Lower leg skin (tissue), 4 donors: ENCODE measurements around the gene ZSWIM7. TPM values are rescaled to one million over a fixed set of nuclear protein-coding genes. Genes with fewer than 3 reads are reported as not detected.

Experiments used
- DNase-seq, 2 donors: peaks; one replicate each; pipeline ENCODE4 v3.0.0-alpha.2; 2019; ENCODE audit warnings: low spot score in 2 of 2
- H3K4me3 ChIP-seq: fragments of 200-600 bp; sonication (generic); 2 replicates; pipeline ENCODE4 v1.5.1; 2017; ENCODE audit warnings: mild to moderate bottlenecking, low read depth; ENCODE audit not compliant: poor library complexity, severe bottlenecking
- CTCF ChIP-seq, 3 donors: fragments of 450-650 bp; IDR thresholded peaks; one replicate each; pipeline ENCODE4 v1.5.1; 2016; ENCODE audit warnings: antibody characterized with exemption in 3 of 3, mild to moderate bottlenecking in 3 of 3, moderate library complexity in 2 of 3
- POLR2A ChIP-seq, 2 donors: fragments of 450-650 bp; IDR thresholded peaks; one replicate each; pipeline ENCODE4 v1.6.1; 2016 to 2017; ENCODE audit warnings: antibody characterized with exemption in 2 of 2, mild to moderate bottlenecking in 1 of 2, moderate library complexity in 1 of 2
- WGBS, 2 donors: methylation state at CpG; one replicate each; pipeline ENCODE4 v1.1.5; 2018; 5-methylcytosine and 5-hydroxymethylcytosine counted together
- intact Hi-C: fragments of 100-400 bp; cut with DNase I; formaldehyde crosslinking; loops from one replicate; pipeline ENCODE4 v1.15.0; 2023; ENCODE audit warnings: low total_unique reads
- total RNA-seq, 4 donors: library from RNA; depleted of rRNA; stranded (reverse); fragments of >200 nt; gene quantifications; one replicate each; pipeline ENCODE4 v1.1.0, GENCODE V29; 2016

Gene ZSWIM7
- total RNA-seq, 4 donors from 2014 or later: 11.1 to 16.5 (median 13.1) TPM

DNA sequence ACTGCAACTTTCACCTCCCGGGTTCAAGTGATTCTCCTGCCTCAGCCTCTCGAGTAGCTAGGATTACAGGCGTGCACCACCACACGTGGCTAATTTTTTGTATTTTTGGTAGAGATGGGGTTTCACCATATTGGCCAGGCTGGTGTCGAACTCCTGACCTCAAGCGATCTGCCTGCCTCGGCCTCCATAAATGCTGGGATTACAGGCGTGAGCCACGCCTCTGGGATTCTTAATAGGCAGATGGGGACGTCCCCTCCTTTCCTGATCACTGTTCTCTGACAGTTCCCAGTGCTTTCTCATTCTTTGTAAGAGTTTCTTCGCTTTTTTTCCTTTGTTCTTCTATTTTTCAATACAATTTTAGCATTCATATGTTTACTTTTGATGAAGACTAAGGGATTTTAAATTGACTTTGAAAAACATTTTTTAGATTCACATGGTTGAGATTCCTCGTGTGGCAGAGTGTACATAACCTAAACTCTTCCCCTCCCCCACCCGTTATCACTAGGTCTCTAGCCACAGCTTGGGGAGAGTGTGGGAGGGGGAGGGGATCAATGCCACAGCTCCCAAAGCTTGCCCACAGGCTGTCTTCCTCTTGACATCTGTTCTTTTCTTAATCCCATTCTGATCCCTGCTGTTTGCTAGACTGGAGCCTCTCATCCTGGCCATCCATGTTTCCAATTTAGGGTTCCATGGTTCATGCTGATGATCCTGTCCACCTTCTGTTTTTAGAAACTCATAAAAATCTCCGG lies 43.5 kb downstream of the ZSWIM7 start:
- intact Hi-C loops: no loop called here
- no peak for TF ChIP-seq POLR2A (IDR thresholded peaks at IDR 0.05)
- no peak for TF ChIP-seq CTCF (IDR thresholded peaks at IDR 0.05)
- DNase-seq: no peak
- no peak overlapping the region for H3K4me3 ChIP-seq
- WGBS, 2 donors: 81% methylated on average over 14 of the region's 14 CpGs

DNA sequence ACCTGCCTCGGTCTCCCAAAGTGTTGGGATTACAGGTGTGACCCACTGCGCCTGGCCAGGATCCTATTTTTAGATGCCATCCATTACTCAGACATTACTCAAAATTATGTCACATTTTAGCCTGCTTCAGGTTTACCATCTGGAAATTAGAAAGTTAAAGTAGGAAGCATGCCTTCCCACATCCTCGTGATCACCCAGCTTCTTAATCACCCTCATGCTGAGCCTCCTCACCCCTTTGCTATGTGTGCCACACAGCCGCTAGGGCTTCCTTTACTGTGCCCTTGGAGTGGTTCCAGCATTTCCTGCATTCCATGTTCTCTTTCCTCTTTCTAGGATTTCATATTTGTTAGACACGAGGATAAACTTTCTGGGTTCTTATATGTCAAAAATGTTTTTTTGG lies 45.3 kb downstream of the ZSWIM7 start:
- no peak overlapping the region for H3K4me3 ChIP-seq
- intact Hi-C loops: no loop called here
- WGBS, 2 donors: 52 to 62% methylated on average over 5 of the region's 5 CpGs
- TF ChIP-seq POLR2A (IDR thresholded peaks at IDR 0.05) (no peak), CTCF (IDR thresholded peaks at IDR 0.05) (no peak)
- DNase-seq: no peak

DNA sequence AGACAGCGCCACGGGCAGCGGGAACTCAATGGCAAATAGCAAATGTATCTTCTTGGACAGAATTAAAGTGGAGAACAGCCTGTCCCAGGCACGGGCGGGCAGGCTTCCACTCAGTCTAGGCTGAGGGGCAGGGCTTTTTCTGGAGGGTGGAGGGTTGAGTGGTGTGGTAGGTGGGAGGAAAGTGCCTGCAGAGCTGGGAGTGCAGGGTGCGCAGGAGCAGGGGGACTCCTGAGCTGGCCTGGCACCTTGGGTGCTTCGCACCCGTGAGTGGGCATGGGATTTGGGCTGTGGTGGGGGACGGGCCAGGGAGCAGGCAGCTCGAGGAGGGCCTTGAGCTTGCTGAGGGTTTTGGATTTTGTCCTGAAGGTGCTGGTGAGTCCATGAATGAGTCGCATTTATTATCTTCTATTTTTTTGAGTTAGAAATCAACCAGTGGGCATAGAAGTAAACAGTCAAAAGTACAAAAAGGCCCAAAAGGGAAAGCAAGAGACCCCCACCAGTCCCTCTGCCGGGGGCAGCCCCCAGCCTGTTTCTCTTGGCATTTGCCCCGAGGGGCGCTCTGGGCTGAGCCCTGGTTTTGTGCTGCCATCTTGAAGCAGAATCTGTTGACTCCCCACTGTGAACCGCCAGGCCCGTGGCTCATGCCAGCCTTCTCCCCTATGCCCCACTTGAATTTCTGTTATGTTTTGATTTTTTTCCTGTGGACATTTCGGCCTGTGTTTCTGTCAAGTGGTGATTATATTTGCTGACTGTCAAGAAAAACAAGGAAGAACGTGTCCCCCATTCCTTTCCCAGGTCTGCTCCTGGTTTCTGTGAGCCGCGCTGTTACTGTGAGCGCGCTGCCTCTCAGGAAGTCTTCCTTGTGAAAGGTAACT lies 46.4 kb downstream of the ZSWIM7 start:
- H3K4me3 ChIP-seq: no peak overlapping the region
- intact Hi-C loops: no loop called here
- no peak for TF ChIP-seq POLR2A (IDR thresholded peaks at IDR 0.05)
- no peak for TF ChIP-seq CTCF (IDR thresholded peaks at IDR 0.05)
- 80 to 81% methylated on average over 22 of the region's 22 CpGs for WGBS, 2 donors
- DNase-seq: no peak

- TF ChIP-seq CTCF (IDR thresholded peaks at IDR 0.05) (no peak), POLR2A (IDR thresholded peaks at IDR 0.05) (no peak)
- no peak overlapping the region for H3K4me3 ChIP-seq
- DNase-seq: no peak
- 85% methylated on average over 7 of the region's 7 CpGs for WGBS, 2 donors
- intact Hi-C loops: no loop called here
These were observed 47.4 kb downstream of the ZSWIM7 start for GRCh38 chr17:15952048-15952532.

- intact Hi-C loops: no loop called here
- TF ChIP-seq POLR2A (IDR thresholded peaks at IDR 0.05) (no peak), CTCF (IDR thresholded peaks at IDR 0.05) (no peak)
- 91 to 95% methylated on average over 4 to 6 of the region's 6 CpGs for WGBS, 2 donors
- no peak for DNase-seq
- no peak overlapping the region for H3K4me3 ChIP-seq
These were observed 48.0 kb downstream of the ZSWIM7 start for GRCh38 chr17:15951368-15952047.
